Measurements from ENCODE around the gene BRD3OS.

BRD3OS gene

GRCh38 chr9:134004881-134005280, 20.4 kb upstream of the BRD3OS start:
- no peak for DNase-seq (ENCODE audit: low read depth in 3 of 3)

GRCh38 chr9:134005381-134005780, 19.9 kb upstream of the BRD3OS start:
- DNase-seq (ENCODE audit: low read depth in 3 of 3) = no peak

GRCh38 chr9:134007150-134007549, 18.1 kb upstream of the BRD3OS start:
- DNase-seq (ENCODE audit: low read depth in 3 of 3) = no peak

GRCh38 chr9:134007571-134007970, 17.7 kb upstream of the BRD3OS start:
- no peak for DNase-seq (ENCODE audit: low read depth in 3 of 3)

GRCh38 chr9:134010310-134011173, 14.7 kb upstream of the BRD3OS start:
- no peak for DNase-seq (ENCODE audit: low read depth in 3 of 3)

GRCh38 chr9:134011401-134011800, 13.9 kb upstream of the BRD3OS start:
- DNase-seq (ENCODE audit: low read depth in 3 of 3) = no peak

GRCh38 chr9:134014946-134015345, 10.3 kb upstream of the BRD3OS start:
- no peak for DNase-seq (ENCODE audit: low read depth in 3 of 3)

- no peak for DNase-seq (ENCODE audit: low read depth in 3 of 3)
Observed at GRCh38 chr9:134024214-134024792, 978 bp upstream of the BRD3OS start.

GRCh38 chr9:134025606-134026541, 593 bp downstream of the BRD3OS start:
- DNase-seq (ENCODE audit: low read depth in 3 of 3) = peak; percentile 14 to 54 (median 15)

GRCh38 chr9:134026581-134026980, 1.3 kb downstream of the BRD3OS start:
- no peak for DNase-seq (ENCODE audit: low read depth in 3 of 3)

GRCh38 chr9:134026981-134027380, 1.7 kb downstream of the BRD3OS start:
- DNase-seq (ENCODE audit: low read depth in 3 of 3) = no peak

- DNase-seq (ENCODE audit: low read depth in 3 of 3) = no peak
Observed at GRCh38 chr9:134027561-134027960, 2.3 kb downstream of the BRD3OS start.

GRCh38 chr9:134028076-134028475, 2.8 kb downstream of the BRD3OS start:
- DNase-seq (ENCODE audit: low read depth in 3 of 3) = no peak

GRCh38 chr9:134028575-134029247, 3.4 kb downstream of the BRD3OS start:
- DNase-seq (ENCODE audit: low read depth in 3 of 3) = no peak

GRCh38 chr9:134029248-134030226, 4.3 kb downstream of the BRD3OS start:
- no peak for DNase-seq (ENCODE audit: low read depth in 3 of 3)

GRCh38 chr9:134030821-134031470, 5.7 kb downstream of the BRD3OS start:
- DNase-seq (ENCODE audit: low read depth in 3 of 3) = no peak

GRCh38 chr9:134031783-134032182, 6.5 kb downstream of the BRD3OS start:
- no peak for DNase-seq (ENCODE audit: low read depth in 3 of 3)

GRCh38 chr9:134032456-134033222, 7.4 kb downstream of the BRD3OS start:
- no peak for DNase-seq (ENCODE audit: low read depth in 3 of 3)
